Hepatocyte (in vitro differentiated cells): ENCODE results near the gene ZNF154. TPM values are rescaled to one million over a fixed set of nuclear protein-coding genes. Genes with fewer than 3 reads are reported as not detected.

Source experiments
- DNase-seq: peaks from one replicate; pipeline ENCODE4 v3.0.0-alpha.2; 2016; ENCODE audit warnings: low spot score
- H2AFZ ChIP-seq: fragments of 200-600 bp; sonication (generic); 2 replicates; pipeline ENCODE4 v1.6.0; 2016; ENCODE audit warnings: antibody characterized with exemption, mild to moderate bottlenecking
- H3K27ac ChIP-seq: fragments of 200-600 bp; sonication (generic); 2 replicates; pipeline ENCODE4 v1.5.1; 2016; ENCODE audit warnings: mild to moderate bottlenecking
- H3K27me3 ChIP-seq: fragments of 200-600 bp; sonication (generic); 2 replicates; pipeline ENCODE4 v1.6.1; 2016
- H3K36me3 ChIP-seq: fragments of 200-600 bp; sonication (generic); replicated peaks from 2 replicates; pipeline ENCODE4 v1.5.1; 2016; ENCODE audit warnings: low read depth; ENCODE audit not compliant: insufficient read depth
- H3K4me1 ChIP-seq: fragments of 200-600 bp; sonication (generic); 2 replicates; pipeline ENCODE4 v1.5.1; 2016; ENCODE audit warnings: mild to moderate bottlenecking, moderate library complexity; ENCODE audit not compliant: insufficient read depth
- H3K4me2 ChIP-seq: fragments of 200-600 bp; sonication (generic); 2 replicates; pipeline ENCODE4 v1.6.0; 2016
- H3K4me3 ChIP-seq: fragments of 200-600 bp; sonication (generic); 2 replicates; pipeline ENCODE4 v1.5.1; 2016; ENCODE audit warnings: mild to moderate bottlenecking
- H3K79me2 ChIP-seq: fragments of 200-600 bp; sonication (generic); 2 replicates; pipeline ENCODE4 v1.6.0; 2017; ENCODE audit warnings: mild to moderate bottlenecking
- H3K9me2 ChIP-seq: fragments of 200-600 bp; sonication (generic); replicated peaks from 2 replicates; pipeline ENCODE4 v1.6.0; 2017; ENCODE audit warnings: mild to moderate bottlenecking; ENCODE audit not compliant: insufficient read depth
- H3K9me3 ChIP-seq: fragments of 200-600 bp; sonication (generic); 2 replicates; pipeline ENCODE4 v1.5.1; 2016; ENCODE audit warnings: low read depth, mild to moderate bottlenecking
- H4K20me1 ChIP-seq: fragments of 200-600 bp; sonication (generic); 2 replicates; pipeline ENCODE4 v1.6.0; 2016; ENCODE audit warnings: mild to moderate bottlenecking; ENCODE audit not compliant: insufficient read depth, poor library complexity, severe bottlenecking
- EZH2 ChIP-seq: fragments of 200-600 bp; sonication (generic); IDR thresholded peaks from 2 replicates; pipeline ENCODE4 v1.6.1; 2016; ENCODE audit warnings: antibody characterized with exemption, mild to moderate bottlenecking, borderline replicate concordance
- EZH2phosphoT487 ChIP-seq: fragments of 200-600 bp; sonication (generic); IDR thresholded peaks from one replicate; pipeline ENCODE4 v1.6.1; 2018; ENCODE audit warnings: antibody characterized with exemption, mild to moderate bottlenecking, low read depth, moderate library complexity; ENCODE audit not compliant: unreplicated experiment, severe bottlenecking
- WGBS: methylation state at CpG from one replicate; pipeline ENCODE4 v1.1.6; 2016; ENCODE audit warnings: low lambda C conversion rate; ENCODE audit errors: missing lambda C conversion rate; 5-methylcytosine and 5-hydroxymethylcytosine counted together
- polyA plus RNA-seq: library from polyadenylated mRNA; unstranded; fragments of >200 nt; fragmentation: Nextera tagmentation; extraction: Ambion mirVana; gene quantifications from 2 replicates; pipeline ENCODE4 v1.2.1, GENCODE V29; 2016
- total RNA-seq: library from RNA; depleted of rRNA; stranded (reverse); fragments of >200 nt; gene quantifications from 2 replicates; pipeline ENCODE4 v1.2.3, GENCODE V29; 2014
- TF ChIP-seq, protein P1 (sequence below): fragments of 200-600 bp; sonication (generic); IDR thresholded peaks from 2 replicates; pipeline ENCODE4 v1.5.1; 2016; ENCODE audit warnings: antibody characterized with exemption, mild to moderate bottlenecking; ENCODE audit not compliant: poor library complexity

ZNF154 gene
- total and polyA plus RNA-seq, 2 experiments from 2014 or later, result 3.5 to 11.1 TPM

DNA sequence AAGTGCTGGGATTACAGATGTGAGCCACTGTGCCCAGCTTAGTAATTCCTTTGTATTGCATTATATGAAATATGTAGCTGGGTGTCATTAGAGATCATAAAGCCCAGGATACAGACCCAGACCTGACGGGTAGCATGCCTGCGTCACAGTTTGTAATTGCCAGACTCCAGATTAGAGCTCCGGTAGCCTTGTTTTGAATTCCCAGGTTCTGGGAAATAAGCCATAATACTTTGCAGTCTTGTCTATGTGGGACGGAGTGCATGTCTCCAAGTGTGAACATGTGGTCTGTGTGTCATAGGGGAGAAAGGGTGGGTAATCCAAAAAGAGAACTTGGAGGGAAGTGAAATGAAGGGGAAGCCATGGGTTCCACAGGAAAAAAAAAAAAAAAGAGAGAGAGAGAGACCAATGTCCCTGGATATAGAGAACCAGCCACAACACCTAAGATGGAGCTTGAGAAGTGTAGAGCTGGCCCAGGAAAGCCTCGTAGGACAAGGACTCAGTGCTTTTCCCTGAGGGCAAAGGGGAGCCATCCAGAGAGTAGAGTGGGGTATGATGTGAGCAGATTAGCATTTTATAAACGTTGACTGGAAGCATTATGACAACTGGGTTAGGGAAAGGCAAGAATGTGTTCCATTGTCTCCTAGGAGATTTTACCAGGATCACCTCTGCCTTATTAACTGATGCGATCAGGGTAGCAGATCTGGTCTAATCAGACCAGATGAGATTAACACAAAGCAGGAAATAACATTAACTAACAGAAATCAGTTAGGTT lies 37.7 kb downstream of the ZNF154 start:
- Histone ChIP-seq H3K27ac (no peak overlapping the region), H4K20me1 (no peaks in the 10 kb centered on the region), H2AFZ (no peak overlapping the region), H3K4me2 (no peak overlapping the region), H3K4me3 (no peak overlapping the region), H3K79me2 (no peaks in the 10 kb centered on the region), H3K4me1 (no peaks in the 10 kb centered on the region), H3K27me3 (no peaks in the 10 kb centered on the region), H3K9me3 (no peaks in the 10 kb centered on the region), H3K36me3 (no peaks in the 10 kb centered on the region), H3K9me2 (no peaks in the 10 kb centered on the region)
- TF ChIP-seq EZH2phosphoT487 (no peak), EZH2 (no peak)
- TF ChIP-seq, protein P1, sequence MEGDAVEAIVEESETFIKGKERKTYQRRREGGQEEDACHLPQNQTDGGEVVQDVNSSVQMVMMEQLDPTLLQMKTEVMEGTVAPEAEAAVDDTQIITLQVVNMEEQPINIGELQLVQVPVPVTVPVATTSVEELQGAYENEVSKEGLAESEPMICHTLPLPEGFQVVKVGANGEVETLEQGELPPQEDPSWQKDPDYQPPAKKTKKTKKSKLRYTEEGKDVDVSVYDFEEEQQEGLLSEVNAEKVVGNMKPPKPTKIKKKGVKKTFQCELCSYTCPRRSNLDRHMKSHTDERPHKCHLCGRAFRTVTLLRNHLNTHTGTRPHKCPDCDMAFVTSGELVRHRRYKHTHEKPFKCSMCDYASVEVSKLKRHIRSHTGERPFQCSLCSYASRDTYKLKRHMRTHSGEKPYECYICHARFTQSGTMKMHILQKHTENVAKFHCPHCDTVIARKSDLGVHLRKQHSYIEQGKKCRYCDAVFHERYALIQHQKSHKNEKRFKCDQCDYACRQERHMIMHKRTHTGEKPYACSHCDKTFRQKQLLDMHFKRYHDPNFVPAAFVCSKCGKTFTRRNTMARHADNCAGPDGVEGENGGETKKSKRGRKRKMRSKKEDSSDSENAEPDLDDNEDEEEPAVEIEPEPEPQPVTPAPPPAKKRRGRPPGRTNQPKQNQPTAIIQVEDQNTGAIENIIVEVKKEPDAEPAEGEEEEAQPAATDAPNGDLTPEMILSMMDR, result no peak
- no peak for DNase-seq
- WGBS, result 62% methylated on average over 7 of the region's 7 CpGs

DNA sequence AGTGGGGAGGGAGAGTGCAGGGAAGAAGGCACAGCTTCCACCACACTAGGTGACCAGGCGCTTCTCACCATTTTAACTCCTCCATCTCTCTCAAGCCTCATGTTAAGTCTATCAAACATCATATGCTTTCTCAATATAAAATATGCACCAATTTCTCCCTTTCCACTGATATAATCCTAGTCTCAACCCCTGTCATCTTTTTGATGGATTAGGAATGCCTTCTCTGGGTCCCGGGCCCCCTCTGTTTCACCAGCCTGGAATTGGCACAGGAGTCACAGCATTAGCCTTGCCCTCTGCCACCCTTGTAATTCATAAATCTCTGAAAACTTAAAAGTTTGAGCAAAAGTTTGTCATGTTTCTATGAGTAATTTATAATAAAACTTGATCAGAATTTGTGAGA lies 40.4 kb downstream of the ZNF154 start, which contains the start of gene ZSCAN4:
Gene ZSCAN4 (plus strand): TSS at position 301 of the 400 bp plus-strand sequence. CDS start 7,211 bp downstream, outside the sequence.
- H3K27me3 ChIP-seq, result no peaks in the 10 kb centered on the region
- no peaks in the 10 kb centered on the region for H3K9me3 ChIP-seq
- H3K4me3 ChIP-seq, result no peak within 1 kb of the TSS
- H3K4me1 ChIP-seq, result no peaks in the 10 kb centered on the region
- no peaks in the 10 kb centered on the region for H3K79me2 ChIP-seq
- WGBS, result 94% methylated on average over 2 of the region's 2 CpGs
- no peak within 1 kb of the TSS for H3K4me2 ChIP-seq
- H4K20me1 ChIP-seq, result no peaks in the 10 kb centered on the region
- TF ChIP-seq EZH2phosphoT487 (no peak), EZH2 (no peak)
- TF ChIP-seq, protein P1, result no peak
- no peaks in the 10 kb centered on the region for H3K9me2 ChIP-seq
- no peak within 1 kb of the TSS for H3K27ac ChIP-seq
- no peak within 1 kb of the TSS for H2AFZ ChIP-seq
- no peak for DNase-seq
- no peaks in the 10 kb centered on the region for H3K36me3 ChIP-seq

DNA sequence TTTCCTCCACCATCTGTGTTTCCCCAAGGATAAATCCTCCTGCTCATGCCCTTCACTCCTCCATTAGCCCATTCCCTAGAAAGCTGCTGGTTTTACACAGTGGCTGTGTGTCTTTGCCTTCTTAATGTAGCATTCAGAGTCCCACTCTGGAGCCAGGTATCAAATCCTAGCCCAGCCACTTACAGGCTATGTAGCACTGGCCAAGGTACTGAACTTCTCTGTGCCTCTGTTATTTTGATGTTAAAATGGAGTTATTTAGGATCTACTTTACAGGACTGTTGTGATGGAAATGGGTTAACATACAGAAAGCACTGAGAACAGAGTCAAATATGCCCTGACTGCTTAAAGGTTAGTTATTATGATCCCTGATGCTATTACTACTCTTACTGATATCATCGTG lies 41.8 kb downstream of the ZNF154 start:
- no peak overlapping the region for H2AFZ ChIP-seq
- TF ChIP-seq EZH2 (no peak), EZH2phosphoT487 (no peak)
- TF ChIP-seq, protein P1, result no peak
- H3K9me2 ChIP-seq, result no peaks in the 10 kb centered on the region
- no peaks in the 10 kb centered on the region for H3K4me1 ChIP-seq
- no peaks in the 10 kb centered on the region for H4K20me1 ChIP-seq
- no peak overlapping the region for H3K4me3 ChIP-seq
- no peak for DNase-seq
- WGBS, result 85% methylated on average over 1 of the region's 1 CpG
- H3K4me2 ChIP-seq, result no peak overlapping the region
- H3K27me3 ChIP-seq, result no peaks in the 10 kb centered on the region
- H3K27ac ChIP-seq, result no peak overlapping the region
- no peaks in the 10 kb centered on the region for H3K9me3 ChIP-seq
- no peaks in the 10 kb centered on the region for H3K36me3 ChIP-seq
- no peaks in the 10 kb centered on the region for H3K79me2 ChIP-seq
